Daoy (cell line): ENCODE measurements around the gene ZBTB46. TPM values are rescaled to one million over a fixed set of nuclear protein-coding genes. Genes with fewer than 3 reads are reported as not detected.

Source experiments
- DNase-seq: peaks from one replicate; pipeline ENCODE4 v3.0.0-alpha.2; 2015; ENCODE audit warnings: low read depth
- total RNA-seq: library from RNA; depleted of rRNA; stranded (reverse); fragments of >200 nt; shearing (Covaris generic); gene quantifications from 2 replicates; pipeline ENCODE4 v1.2.3, GENCODE V29; 2014; rRNA removed

ZBTB46 gene
- total RNA-seq, 1 experiment from 2014 or later = 3.5 TPM

DNA sequence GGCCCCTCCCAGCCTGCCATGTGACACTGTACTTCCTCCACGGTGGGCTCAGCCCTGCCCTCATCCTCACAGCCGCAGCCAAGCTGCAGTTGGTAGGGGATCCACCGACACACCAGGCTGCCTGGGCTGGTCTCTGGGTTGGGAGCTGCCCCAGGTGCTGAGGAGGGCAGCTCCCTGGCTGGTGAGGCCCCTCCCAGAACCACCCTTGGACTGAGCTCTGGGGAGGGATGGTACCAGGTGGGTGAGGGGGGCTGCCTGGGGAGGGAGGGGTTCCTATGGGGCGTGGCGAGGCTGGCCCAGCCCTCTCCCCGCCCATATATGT is 134.8 kb downstream of the ZBTB46 start:
- DNase-seq = peak; percentile 71

DNA sequence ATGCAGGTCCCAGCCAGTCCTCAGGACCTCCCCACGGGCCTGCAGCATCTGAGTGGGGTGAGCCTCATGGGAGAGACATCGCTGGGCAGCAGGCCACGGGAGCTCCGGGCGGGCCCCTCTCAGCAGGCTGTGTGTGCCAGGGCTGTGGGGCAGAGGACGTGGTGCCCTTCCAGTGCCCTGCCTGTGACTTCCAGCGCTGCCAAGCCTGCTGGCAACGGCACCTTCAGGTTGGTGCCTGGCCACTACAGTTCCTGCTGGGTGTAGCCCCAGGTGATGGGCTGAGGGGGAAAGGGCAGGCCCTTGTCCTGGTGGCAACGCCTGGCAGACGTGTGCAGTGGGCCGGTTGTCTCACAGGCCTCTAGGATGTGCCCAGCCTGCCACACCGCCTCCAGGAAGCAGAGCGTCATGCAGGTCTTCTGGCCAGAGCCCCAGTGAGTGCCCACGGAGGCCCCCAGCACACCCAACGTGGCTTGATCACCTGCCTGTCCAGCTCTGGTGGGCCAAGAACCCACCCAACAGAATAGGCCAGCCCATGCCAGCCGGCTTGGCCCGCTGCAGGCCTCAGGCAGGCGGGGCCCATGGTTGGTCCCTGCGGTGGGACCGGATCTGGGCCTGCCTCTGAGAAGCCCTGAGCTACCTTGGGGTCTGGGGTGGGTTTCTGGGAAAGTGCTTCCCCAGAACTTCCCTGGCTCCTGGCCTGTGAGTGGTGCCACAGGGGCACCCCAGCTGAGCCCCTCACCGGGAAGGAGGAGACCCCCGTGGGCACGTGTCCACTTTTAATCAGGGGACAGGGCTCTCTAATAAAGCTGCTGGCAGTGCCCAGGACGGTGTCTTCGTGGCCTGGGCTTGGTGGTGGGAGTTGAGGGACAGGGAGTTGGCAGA is 135.4 kb downstream of the ZBTB46 start:
- no peak for DNase-seq

- DNase-seq = no peak
Measured at GRCh38 chr20:63694584-63695423, 136.3 kb downstream of the ZBTB46 start.

DNA sequence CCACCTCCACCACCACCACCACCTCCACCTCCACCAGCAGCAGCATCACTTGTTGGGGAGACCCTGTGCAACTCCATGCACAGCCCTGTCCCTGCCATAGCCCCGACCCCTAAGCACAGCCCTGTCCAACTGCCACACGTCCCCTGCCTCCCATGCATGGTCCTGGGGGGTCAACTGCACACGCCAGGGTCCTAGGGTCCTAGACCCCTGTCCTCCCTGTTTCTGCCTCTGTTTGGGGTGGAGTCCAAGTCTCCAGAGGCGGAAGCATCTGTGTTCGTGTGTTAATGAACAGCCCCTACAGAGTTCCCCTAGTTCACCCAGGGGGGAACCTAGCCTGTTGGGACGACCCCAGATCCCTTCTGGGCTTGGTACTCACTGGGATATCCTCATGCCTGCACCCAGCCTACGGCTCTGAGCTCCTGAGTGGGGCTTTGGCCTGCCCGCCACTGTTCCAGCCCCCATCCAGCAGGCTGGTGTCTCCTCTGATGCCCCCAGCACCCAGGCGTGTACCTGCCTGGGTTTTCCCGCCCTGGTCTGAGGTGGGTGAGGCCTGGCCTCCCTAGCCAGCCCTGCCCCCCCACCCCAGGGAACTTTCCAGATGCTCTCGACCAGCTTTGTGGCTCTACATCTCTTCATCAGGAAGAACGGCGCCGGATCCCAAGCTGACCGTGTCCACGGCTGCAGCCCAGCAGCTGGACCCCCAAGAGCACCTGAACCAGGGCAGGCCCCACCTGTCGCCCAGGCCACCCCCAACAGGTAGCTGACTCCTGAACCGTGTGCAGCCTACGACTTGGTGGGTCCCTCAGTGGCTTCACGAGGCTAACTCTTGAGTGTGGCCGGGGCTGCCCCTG is 137.1 kb downstream of the ZBTB46 start:
- DNase-seq = no peak

Other genes starting within 250 kb of the ZBTB46 start
- 6.2 and 7.6 TPM in 2 replicates for gene GMEB2, start 204.2 kb downstream of the ZBTB46 start, total RNA-seq
- 18.5 and 23.3 TPM in 2 replicates for gene STMN3, start 177.8 kb downstream of the ZBTB46 start, total RNA-seq
- 11.4 and 26.0 TPM in 2 replicates for gene RTEL1, start 173.0 kb downstream of the ZBTB46 start, total RNA-seq
- 12.6 and 14.7 TPM in 2 replicates for gene TNFRSF6B, start 134.6 kb downstream of the ZBTB46 start, total RNA-seq
- gene ARFRP1, start 123.3 kb downstream of the ZBTB46 start, total RNA-seq = 25.1 and 28.2 TPM in 2 replicates
- gene ZGPAT, start 123.2 kb downstream of the ZBTB46 start, total RNA-seq = 18.7 and 29.2 TPM in 2 replicates
- gene LIME1, start 94.6 kb downstream of the ZBTB46 start, total RNA-seq = 2.4 and 3.6 TPM in 2 replicates
- gene SLC2A4RG, start 91.5 kb downstream of the ZBTB46 start, total RNA-seq = 6.6 and 14.6 TPM in 2 replicates
- not detected in 2 replicates for gene ABHD16B, start 30.2 kb upstream of the ZBTB46 start, total RNA-seq
- gene TPD52L2, start 34.0 kb upstream of the ZBTB46 start, total RNA-seq = 80.3 and 92.0 TPM in 2 replicates
- gene DNAJC5, start 63.9 kb upstream of the ZBTB46 start, total RNA-seq = 34.4 and 40.1 TPM in 2 replicates
- gene UCKL1, start 125.2 kb upstream of the ZBTB46 start, total RNA-seq = 3.1 and 6.3 TPM in 2 replicates
- gene ZNF512B, start 138.7 kb upstream of the ZBTB46 start, total RNA-seq = 3.9 and 4.5 TPM in 2 replicates
- gene SAMD10, start 148.4 kb upstream of the ZBTB46 start, total RNA-seq = 0.86 and 1.2 TPM in 2 replicates
- 81.6 and 82.7 TPM in 2 replicates for gene PRPF6, start 149.9 kb upstream of the ZBTB46 start, total RNA-seq
- 1.1 and 1.8 TPM in 2 replicates for gene C20orf204, start 204.9 kb upstream of the ZBTB46 start, total RNA-seq
- gene SOX18, start 218.4 kb upstream of the ZBTB46 start, total RNA-seq = not detected in 2 replicates
- gene TCEA2, start 231.9 kb upstream of the ZBTB46 start, total RNA-seq = 21.7 and 26.0 TPM in 2 replicates
- gene RGS19, start 248.3 kb upstream of the ZBTB46 start, total RNA-seq = 18.2 and 25.6 TPM in 2 replicates
- gene OPRL1, start 248.8 kb upstream of the ZBTB46 start, total RNA-seq = 0.33 and 0.51 TPM in 2 replicates